Measurements from ENCODE around the gene VCL. TPM values are rescaled to one million over a fixed set of nuclear protein-coding genes. Genes with fewer than 3 reads are reported as not detected.
"Not testable (repeated sequence)": the region's sequence is repeated elsewhere in the genome, so short reads cannot be mapped to it uniquely, and the experiment has no call there.

VCL gene
- total RNA-seq, 1 donor from 2014 or later: 107 TPM

DNA sequence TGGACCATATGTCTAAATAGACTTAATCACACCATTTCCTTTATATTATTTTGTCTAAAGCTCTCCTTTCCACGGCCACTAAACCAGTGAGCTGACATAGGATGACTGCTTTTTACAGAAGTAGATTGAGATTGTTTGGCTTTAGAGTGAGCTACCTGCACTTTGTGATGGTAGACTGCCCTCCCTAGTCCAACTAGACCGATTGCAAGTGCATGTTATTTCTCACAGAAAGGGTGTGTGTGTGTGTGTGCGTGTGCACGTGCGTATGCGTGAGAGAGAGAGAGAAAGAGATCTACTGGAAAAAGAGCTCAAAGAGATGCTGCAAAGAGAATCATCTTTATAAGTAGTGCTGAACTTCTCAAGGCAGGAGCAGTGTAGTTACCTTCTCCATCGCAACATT is 60.7 kb downstream of the VCL start:
- Mint-ChIP-seq H3K36me3 (ENCODE audit: insufficient read depth) (peaks cover 10% of the 10 kb centered on the region), H3K27ac (peak overlapping the region; percentile 35), H3K4me3 (ENCODE audit: low read depth) (no peak overlapping the region), H3K9me3 (ENCODE audit: low read depth) (no peaks in the 10 kb centered on the region), H3K4me1 (ENCODE audit: low read depth) (peaks cover 24% of the 10 kb centered on the region), H3K27me3 (no peaks in the 10 kb centered on the region)
- no peak for DNase-seq (ENCODE audit: low spot score, unreplicated experiment)
- TF ChIP-seq, protein P1, sequence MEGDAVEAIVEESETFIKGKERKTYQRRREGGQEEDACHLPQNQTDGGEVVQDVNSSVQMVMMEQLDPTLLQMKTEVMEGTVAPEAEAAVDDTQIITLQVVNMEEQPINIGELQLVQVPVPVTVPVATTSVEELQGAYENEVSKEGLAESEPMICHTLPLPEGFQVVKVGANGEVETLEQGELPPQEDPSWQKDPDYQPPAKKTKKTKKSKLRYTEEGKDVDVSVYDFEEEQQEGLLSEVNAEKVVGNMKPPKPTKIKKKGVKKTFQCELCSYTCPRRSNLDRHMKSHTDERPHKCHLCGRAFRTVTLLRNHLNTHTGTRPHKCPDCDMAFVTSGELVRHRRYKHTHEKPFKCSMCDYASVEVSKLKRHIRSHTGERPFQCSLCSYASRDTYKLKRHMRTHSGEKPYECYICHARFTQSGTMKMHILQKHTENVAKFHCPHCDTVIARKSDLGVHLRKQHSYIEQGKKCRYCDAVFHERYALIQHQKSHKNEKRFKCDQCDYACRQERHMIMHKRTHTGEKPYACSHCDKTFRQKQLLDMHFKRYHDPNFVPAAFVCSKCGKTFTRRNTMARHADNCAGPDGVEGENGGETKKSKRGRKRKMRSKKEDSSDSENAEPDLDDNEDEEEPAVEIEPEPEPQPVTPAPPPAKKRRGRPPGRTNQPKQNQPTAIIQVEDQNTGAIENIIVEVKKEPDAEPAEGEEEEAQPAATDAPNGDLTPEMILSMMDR (IDR thresholded peaks at IDR 0.05; ENCODE audit: unreplicated experiment): peak; percentile 33

DNA sequence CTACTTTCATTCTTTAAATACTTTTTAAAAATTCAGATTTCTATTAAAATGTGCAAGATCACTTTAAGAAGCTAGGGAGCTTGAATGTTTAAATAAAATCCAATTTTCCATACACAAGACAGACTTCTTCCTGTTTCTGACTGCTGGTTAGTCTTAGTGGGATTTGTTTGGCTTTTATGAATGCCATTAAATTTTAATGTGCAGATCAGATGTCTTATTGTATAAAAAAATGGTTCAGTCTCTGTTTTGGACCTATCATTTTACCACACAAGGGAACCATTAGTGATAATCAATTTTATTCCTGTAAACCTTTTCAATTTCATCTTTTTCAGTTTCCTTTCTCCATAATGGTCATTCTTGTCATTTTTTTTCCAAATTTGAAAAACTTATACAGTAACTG is 63.2 kb downstream of the VCL start:
- H3K9me3 Mint-ChIP-seq (ENCODE audit: low read depth): no peaks in the 10 kb centered on the region
- TF ChIP-seq, protein P1 (IDR thresholded peaks at IDR 0.05; ENCODE audit: unreplicated experiment): no peak
- H3K27me3 Mint-ChIP-seq: no peaks in the 10 kb centered on the region
- peaks cover 16% of the 10 kb centered on the region for H3K36me3 Mint-ChIP-seq (ENCODE audit: insufficient read depth)
- H3K27ac Mint-ChIP-seq: peak overlapping the region; percentile 74
- no peak overlapping the region for H3K4me3 Mint-ChIP-seq (ENCODE audit: low read depth)
- H3K4me1 Mint-ChIP-seq (ENCODE audit: low read depth): peaks cover 16% of the 10 kb centered on the region
- no peak for DNase-seq (ENCODE audit: low spot score, unreplicated experiment)

DNA sequence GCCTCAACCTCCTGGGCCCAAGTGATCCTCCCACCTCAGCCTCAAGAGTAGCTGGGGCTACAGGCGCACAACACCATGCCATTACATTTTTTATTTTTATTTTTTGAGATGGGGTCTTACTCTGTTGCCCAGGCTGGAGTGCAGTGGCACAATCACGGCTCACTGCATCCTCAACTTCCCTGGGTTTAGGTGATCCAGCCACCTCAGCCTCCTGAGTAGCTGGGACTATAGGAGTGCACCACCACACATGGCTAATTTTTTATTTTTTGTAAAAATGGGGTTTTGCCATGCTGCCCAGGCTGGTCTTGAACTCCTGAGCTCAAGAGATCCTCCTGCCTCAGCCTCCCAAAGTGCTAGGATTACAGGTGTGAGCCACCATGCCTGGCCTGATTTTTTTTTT is 64.1 kb downstream of the VCL start:
- not testable (repeated sequence) for H3K4me3 Mint-ChIP-seq (ENCODE audit: low read depth); H3K9me3 Mint-ChIP-seq (ENCODE audit: low read depth); H3K27ac Mint-ChIP-seq; DNase-seq (ENCODE audit: low spot score, unreplicated experiment); H3K27me3 Mint-ChIP-seq
- peaks cover 18% of the 10 kb centered on the region for H3K36me3 Mint-ChIP-seq (ENCODE audit: insufficient read depth)
- peaks cover 10% of the 10 kb centered on the region for H3K4me1 Mint-ChIP-seq (ENCODE audit: low read depth)

GRCh38 chr10:74063256-74063655 is 65.3 kb downstream of the VCL start:
- H3K4me3 Mint-ChIP-seq (ENCODE audit: low read depth): no peak overlapping the region
- TF ChIP-seq, protein P1 (IDR thresholded peaks at IDR 0.05; ENCODE audit: unreplicated experiment): no peak
- no peak overlapping the region for H3K27ac Mint-ChIP-seq
- H3K27me3 Mint-ChIP-seq: no peaks in the 10 kb centered on the region
- no peaks in the 10 kb centered on the region for H3K9me3 Mint-ChIP-seq (ENCODE audit: low read depth)
- no peak for DNase-seq (ENCODE audit: low spot score, unreplicated experiment)
- H3K36me3 Mint-ChIP-seq (ENCODE audit: insufficient read depth): peaks cover 18% of the 10 kb centered on the region
- peaks cover 2% of the 10 kb centered on the region for H3K4me1 Mint-ChIP-seq (ENCODE audit: low read depth)

DNA sequence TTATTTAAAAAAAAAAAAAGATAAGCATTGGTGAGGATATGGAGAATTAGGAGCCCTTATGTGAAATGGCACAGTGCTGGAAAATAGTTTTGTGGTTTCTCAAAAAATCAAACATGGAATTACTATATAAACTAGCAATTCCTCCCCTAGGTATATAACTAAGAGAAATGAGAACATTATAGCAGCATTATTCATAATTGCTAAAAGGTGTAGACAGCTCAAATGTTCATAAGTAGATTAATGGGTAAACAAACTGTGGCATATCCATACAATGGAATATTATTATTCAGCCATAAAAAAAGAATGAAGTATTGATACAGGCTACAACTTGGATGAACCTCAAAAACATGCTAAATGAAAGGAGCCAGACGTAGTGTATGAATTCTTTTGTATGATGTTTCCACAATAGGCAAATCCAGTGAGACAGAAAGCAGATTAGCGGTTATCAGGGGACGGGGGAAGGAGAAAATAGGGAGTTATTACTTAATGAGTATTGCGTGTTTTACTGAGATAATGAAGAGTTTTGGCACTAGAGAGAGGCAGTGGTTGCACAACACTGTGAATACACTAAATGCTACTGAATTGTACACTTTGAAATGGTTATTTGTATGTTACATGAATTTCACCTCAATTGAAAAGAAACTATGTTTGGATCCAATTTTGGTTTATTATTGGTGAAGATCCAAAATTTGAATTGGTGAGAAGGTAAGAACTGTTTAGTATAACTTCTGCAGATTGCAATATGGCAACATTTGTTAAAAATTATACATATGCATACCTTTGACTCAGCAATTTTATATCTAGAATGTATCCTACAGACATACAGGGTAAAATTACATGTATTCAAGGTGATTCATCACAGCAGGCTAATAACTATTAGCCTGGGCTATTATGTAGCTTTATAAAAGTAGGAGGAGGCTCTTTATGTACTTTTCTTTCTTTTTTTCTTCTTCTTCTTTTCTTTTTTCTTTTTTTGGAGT is 69.7 kb downstream of the VCL start:
- H3K4me1 Mint-ChIP-seq (ENCODE audit: low read depth): no peaks in the 10 kb centered on the region
- H3K36me3 Mint-ChIP-seq (ENCODE audit: insufficient read depth): peaks cover 15% of the 10 kb centered on the region
- no peak overlapping the region for H3K4me3 Mint-ChIP-seq (ENCODE audit: low read depth)
- H3K27ac Mint-ChIP-seq: peak overlapping the region; percentile 81
- TF ChIP-seq, protein P1 (IDR thresholded peaks at IDR 0.05; ENCODE audit: unreplicated experiment): no peak
- H3K9me3 Mint-ChIP-seq (ENCODE audit: low read depth): no peaks in the 10 kb centered on the region
- no peaks in the 10 kb centered on the region for H3K27me3 Mint-ChIP-seq
- DNase-seq (ENCODE audit: low spot score, unreplicated experiment): no peak

- H3K27ac Mint-ChIP-seq: no peak overlapping the region
- no peak for DNase-seq (ENCODE audit: low spot score, unreplicated experiment)
- H3K4me3 Mint-ChIP-seq (ENCODE audit: low read depth): no peak overlapping the region
- H3K4me1 Mint-ChIP-seq (ENCODE audit: low read depth): no peaks in the 10 kb centered on the region
- TF ChIP-seq, protein P1 (IDR thresholded peaks at IDR 0.05; ENCODE audit: unreplicated experiment): no peak
- no peaks in the 10 kb centered on the region for H3K27me3 Mint-ChIP-seq
- no peaks in the 10 kb centered on the region for H3K9me3 Mint-ChIP-seq (ENCODE audit: low read depth)
- H3K36me3 Mint-ChIP-seq (ENCODE audit: insufficient read depth): peaks cover 10% of the 10 kb centered on the region
Measured at GRCh38 chr10:74071157-74071556, 73.2 kb downstream of the VCL start.
